GM12878 (cell line): Measurements from ENCODE around the gene ANXA4. TPM values are rescaled to one million over a fixed set of nuclear protein-coding genes. Genes with fewer than 3 reads are reported as not detected.

ENCODE experiments used
- ASH2L ChIP-seq: fragments of 300-600, 200-600 bp; sonication (generic); IDR thresholded peaks from 2 replicates; pipeline ENCODE4 v1.6.1; 2017; ENCODE audit warnings: low read depth, mild to moderate bottlenecking, borderline replicate concordance
- CBX3 ChIP-seq: fragments of 200-600 bp; sonication (generic); IDR thresholded peaks from 2 replicates; pipeline ENCODE4 v1.6.1; 2016; ENCODE audit warnings: low read depth, borderline replicate concordance
- EED ChIP-seq: sonication (generic); IDR thresholded peaks from 2 replicates; pipeline ENCODE4 v1.6.1; 2016; ENCODE audit warnings: antibody characterized with exemption, low read depth
- ETV6 ChIP-seq, 2 experiments: fragments of 450-650 bp in 1 of 2; IDR thresholded peaks in 1 of 2; conservative IDR thresholded peaks in 1 of 2; 2 replicates each; pipeline ENCODE4 v1.6.1; 2014; ENCODE audit warnings: antibody characterized with exemption in 1 of 2, borderline replicate concordance in 1 of 2, low read depth in 1 of 2, mild to moderate bottlenecking in 1 of 2, moderate library complexity in 1 of 2
- GATAD2B ChIP-seq: fragments of 450-650 bp; conservative IDR thresholded peaks from 2 replicates; pipeline ENCODE4 v1.6.1; 2017; ENCODE audit warnings: low read depth, mild to moderate bottlenecking, moderate library complexity
- HDGF ChIP-seq: fragments of 450-650 bp; IDR thresholded peaks from 2 replicates; pipeline ENCODE4 v1.6.1; 2016; ENCODE audit warnings: antibody characterized with exemption
- KDM1A ChIP-seq: fragments of 200-600 bp; sonication (generic); IDR thresholded peaks from 2 replicates; pipeline ENCODE4 v1.6.1; 2016; ENCODE audit warnings: borderline replicate concordance
- LARP7 ChIP-seq: fragments of 450-650 bp; IDR thresholded peaks from 2 replicates; pipeline ENCODE4 v1.6.1; 2017; ENCODE audit warnings: mild to moderate bottlenecking
- NFIC ChIP-seq: IDR thresholded peaks from 2 replicates; pipeline ENCODE4 v1.6.1; 2012; ENCODE audit warnings: low read depth, mild to moderate bottlenecking, inconsistent platforms, low read length, moderate library complexity
- NFXL1 ChIP-seq: fragments of 450-650 bp; IDR thresholded peaks from 2 replicates; pipeline ENCODE4 v1.6.1; 2017; ENCODE audit warnings: antibody characterized with exemption, mild to moderate bottlenecking, borderline replicate concordance
- NFYB ChIP-seq: IDR thresholded peaks from 2 replicates; pipeline ENCODE4 v1.6.1; 2011; ENCODE audit warnings: low read depth, mild to moderate bottlenecking, low read length, improper control_type of control experiment, moderate library complexity; ENCODE audit not compliant: insufficient read depth
- POLR2A ChIP-seq: IDR thresholded peaks from 2 replicates; pipeline ENCODE4 v1.6.1; 2011; ENCODE audit warnings: low read depth, mild to moderate bottlenecking, low read length
- STAT1 ChIP-seq: fragments of 450-650 bp; conservative IDR thresholded peaks from 2 replicates; pipeline ENCODE4 v1.6.1; 2014; ENCODE audit warnings: antibody characterized with exemption, mild to moderate bottlenecking
- TBL1XR1 ChIP-seq: IDR thresholded peaks from 2 replicates; pipeline ENCODE4 v1.6.1; 2012; ENCODE audit warnings: low read depth, low read length, improper control_type of control experiment
- TCF3 ChIP-seq: IDR thresholded peaks from 2 replicates; pipeline ENCODE4 v1.6.1; 2012; ENCODE audit warnings: low read depth, mild to moderate bottlenecking, low read length, borderline replicate concordance; ENCODE audit not compliant: insufficient read depth
- TCF7 ChIP-seq: IDR thresholded peaks from 2 replicates; pipeline ENCODE4 v1.6.1; 2014; ENCODE audit warnings: antibody characterized with exemption, borderline replicate concordance
- YY1 ChIP-seq: IDR thresholded peaks from 2 replicates; pipeline ENCODE4 v1.6.1; 2011; ENCODE audit warnings: low read depth, mild to moderate bottlenecking, low read length
- polyA plus RNA-seq, 11 experiments: library from polyadenylated mRNA; depleted of rRNA in 4 of 11; unstranded in 6 of 11; stranded (reverse) in 5 of 11; fragments of >200 nt; fragmentation: Nextera tagmentation in 4 of 11; fragmentation: Illumina TruSeq in 1 of 11; extraction: Ambion mirVana in 4 of 11; extraction: Trizol in 1 of 11; gene quantifications; 1 replicate in 1 of 11; 2 replicates in 10 of 11; pipeline versions ENCODE4 v1.2.1 to v1.2.3, GENCODE V29; 2011 to 2016; ENCODE audit warnings: inconsistent platforms in 2 of 11, missing spikeins in 2 of 11, low read depth in 1 of 11
- total RNA-seq, 4 experiments: library from RNA; depleted of rRNA in 3 of 4; stranded (reverse); fragments of >200 nt in 3 of 4; fragmentation: Illumina TruSeq in 1 of 4; extraction: Trizol in 1 of 4; gene quantifications; 2 replicates each; pipeline versions ENCODE4 v1.2.1 to v1.2.3, GENCODE V29; 2013 to 2021
- TF ChIP-seq, protein P1 (sequence below): IDR thresholded peaks from 2 replicates; pipeline ENCODE4 v1.6.1; 2011; ENCODE audit warnings: low read depth, mild to moderate bottlenecking, low read length, moderate library complexity, borderline replicate concordance; ENCODE audit errors: extremely low read depth
- TF ChIP-seq, protein P2 (sequence below): IDR thresholded peaks from 2 replicates; pipeline ENCODE4 v1.6.1; 2011; ENCODE audit warnings: borderline replicate concordance, low read depth, mild to moderate bottlenecking, moderate library complexity, low read length; ENCODE audit not compliant: insufficient read depth, poor library complexity, severe bottlenecking
- TF ChIP-seq, protein P3 (sequence below): IDR thresholded peaks from 2 replicates; pipeline ENCODE4 v1.6.1; 2012; ENCODE audit warnings: low read depth, low read length, improper control_type of control experiment
- TF ChIP-seq, protein P4 (sequence below): fragments of 150-350 bp; IDR thresholded peaks from 2 replicates; pipeline ENCODE4 v1.6.1; 2014; ENCODE audit warnings: mild to moderate bottlenecking, low read depth, low read length
- TF ChIP-seq, protein P5 (sequence below): fragments of 450-650 bp; IDR thresholded peaks from 2 replicates; pipeline ENCODE4 v1.6.1; 2017; ENCODE audit warnings: mild to moderate bottlenecking, moderate library complexity

Gene ANXA4
- total and polyA plus RNA-seq, 10 of the 15 experiments (the other 5 are each of a cell fraction or from before 2014, with no cell fraction given), result 16.3 to 97.2 (median 71.0) TPM

DNA sequence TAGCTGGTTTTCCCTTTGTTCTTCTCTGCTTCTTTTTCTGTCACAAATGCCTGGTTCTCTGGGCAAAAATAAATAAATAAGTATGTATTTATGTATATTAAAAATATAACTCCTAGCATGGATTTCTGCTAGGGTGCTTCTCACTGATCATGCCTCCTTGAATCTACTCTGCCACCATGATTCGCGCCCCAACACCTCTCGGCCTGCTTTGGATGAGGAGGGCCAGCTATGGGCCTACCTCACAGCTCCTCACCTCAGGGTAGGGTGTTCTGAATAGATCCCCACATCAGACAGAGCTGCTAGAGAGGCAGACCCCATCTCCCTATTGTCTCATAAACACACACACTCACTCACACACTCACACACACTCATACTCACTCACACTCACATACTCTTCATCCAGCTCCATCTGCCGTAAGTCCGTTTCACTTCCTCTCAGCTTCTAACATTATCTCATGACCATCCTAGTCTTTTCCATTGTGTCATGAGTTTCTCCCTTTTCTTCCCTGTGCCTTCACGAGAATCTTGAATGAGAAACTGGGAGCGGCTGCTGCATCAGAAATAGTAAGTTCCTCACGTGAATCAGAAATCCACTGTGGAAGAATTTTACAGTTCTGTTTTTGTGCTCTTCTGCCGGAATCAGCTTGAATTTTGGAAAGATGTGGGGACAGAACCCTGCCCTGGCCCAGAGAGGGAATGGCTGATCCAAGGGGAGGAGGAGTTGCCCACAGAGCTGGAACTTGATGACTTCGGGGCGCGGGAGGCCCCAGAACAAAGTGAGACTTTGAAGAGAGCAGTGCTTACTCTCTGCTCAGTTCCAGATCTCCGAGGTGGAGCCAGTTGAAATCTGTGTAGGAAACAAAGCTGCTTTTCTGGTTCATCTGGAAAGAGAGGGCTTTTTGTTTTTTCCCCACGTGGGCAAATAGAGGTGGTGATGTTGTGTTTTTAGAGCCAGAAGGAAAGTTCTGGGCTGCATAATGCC, 20.9 kb downstream of the ANXA4 start (continued):
- TF ChIP-seq NFIC, result no peak; the same call in 1 of the 2 replicates
- TF ChIP-seq KDM1A, result no peak
- no peak for TF ChIP-seq STAT1
- TF ChIP-seq, protein P1, sequence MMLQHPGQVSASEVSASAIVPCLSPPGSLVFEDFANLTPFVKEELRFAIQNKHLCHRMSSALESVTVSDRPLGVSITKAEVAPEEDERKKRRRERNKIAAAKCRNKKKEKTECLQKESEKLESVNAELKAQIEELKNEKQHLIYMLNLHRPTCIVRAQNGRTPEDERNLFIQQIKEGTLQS, result no peak
- no peak for TF ChIP-seq POLR2A
- no peak for TF ChIP-seq NFXL1
- no peak for TF ChIP-seq CBX3
- TF ChIP-seq TCF7, result no peak
- TF ChIP-seq, protein P2, sequence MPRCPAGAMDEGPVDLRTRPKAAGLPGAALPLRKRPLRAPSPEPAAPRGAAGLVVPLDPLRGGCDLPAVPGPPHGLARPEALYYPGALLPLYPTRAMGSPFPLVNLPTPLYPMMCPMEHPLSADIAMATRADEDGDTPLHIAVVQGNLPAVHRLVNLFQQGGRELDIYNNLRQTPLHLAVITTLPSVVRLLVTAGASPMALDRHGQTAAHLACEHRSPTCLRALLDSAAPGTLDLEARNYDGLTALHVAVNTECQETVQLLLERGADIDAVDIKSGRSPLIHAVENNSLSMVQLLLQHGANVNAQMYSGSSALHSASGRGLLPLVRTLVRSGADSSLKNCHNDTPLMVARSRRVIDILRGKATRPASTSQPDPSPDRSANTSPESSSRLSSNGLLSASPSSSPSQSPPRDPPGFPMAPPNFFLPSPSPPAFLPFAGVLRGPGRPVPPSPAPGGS, result peak; percentile 88
- TF ChIP-seq, protein P3, sequence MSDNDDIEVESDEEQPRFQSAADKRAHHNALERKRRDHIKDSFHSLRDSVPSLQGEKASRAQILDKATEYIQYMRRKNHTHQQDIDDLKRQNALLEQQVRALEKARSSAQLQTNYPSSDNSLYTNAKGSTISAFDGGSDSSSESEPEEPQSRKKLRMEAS, result no peak
- TF ChIP-seq, protein P4, sequence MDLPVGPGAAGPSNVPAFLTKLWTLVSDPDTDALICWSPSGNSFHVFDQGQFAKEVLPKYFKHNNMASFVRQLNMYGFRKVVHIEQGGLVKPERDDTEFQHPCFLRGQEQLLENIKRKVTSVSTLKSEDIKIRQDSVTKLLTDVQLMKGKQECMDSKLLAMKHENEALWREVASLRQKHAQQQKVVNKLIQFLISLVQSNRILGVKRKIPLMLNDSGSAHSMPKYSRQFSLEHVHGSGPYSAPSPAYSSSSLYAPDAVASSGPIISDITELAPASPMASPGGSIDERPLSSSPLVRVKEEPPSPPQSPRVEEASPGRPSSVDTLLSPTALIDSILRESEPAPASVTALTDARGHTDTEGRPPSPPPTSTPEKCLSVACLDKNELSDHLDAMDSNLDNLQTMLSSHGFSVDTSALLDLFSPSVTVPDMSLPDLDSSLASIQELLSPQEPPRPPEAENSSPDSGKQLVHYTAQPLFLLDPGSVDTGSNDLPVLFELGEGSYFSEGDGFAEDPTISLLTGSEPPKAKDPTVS, result no peak
- TF ChIP-seq GATAD2B, result 0 out of 2 replicates have a peak, but pooled peaks have one; percentile 50
- peak; percentile 87 for TF ChIP-seq HDGF
- no peak for TF ChIP-seq TBL1XR1
- TF ChIP-seq ASH2L, result no peak
- no peak for TF ChIP-seq LARP7
- TF ChIP-seq, protein P5, sequence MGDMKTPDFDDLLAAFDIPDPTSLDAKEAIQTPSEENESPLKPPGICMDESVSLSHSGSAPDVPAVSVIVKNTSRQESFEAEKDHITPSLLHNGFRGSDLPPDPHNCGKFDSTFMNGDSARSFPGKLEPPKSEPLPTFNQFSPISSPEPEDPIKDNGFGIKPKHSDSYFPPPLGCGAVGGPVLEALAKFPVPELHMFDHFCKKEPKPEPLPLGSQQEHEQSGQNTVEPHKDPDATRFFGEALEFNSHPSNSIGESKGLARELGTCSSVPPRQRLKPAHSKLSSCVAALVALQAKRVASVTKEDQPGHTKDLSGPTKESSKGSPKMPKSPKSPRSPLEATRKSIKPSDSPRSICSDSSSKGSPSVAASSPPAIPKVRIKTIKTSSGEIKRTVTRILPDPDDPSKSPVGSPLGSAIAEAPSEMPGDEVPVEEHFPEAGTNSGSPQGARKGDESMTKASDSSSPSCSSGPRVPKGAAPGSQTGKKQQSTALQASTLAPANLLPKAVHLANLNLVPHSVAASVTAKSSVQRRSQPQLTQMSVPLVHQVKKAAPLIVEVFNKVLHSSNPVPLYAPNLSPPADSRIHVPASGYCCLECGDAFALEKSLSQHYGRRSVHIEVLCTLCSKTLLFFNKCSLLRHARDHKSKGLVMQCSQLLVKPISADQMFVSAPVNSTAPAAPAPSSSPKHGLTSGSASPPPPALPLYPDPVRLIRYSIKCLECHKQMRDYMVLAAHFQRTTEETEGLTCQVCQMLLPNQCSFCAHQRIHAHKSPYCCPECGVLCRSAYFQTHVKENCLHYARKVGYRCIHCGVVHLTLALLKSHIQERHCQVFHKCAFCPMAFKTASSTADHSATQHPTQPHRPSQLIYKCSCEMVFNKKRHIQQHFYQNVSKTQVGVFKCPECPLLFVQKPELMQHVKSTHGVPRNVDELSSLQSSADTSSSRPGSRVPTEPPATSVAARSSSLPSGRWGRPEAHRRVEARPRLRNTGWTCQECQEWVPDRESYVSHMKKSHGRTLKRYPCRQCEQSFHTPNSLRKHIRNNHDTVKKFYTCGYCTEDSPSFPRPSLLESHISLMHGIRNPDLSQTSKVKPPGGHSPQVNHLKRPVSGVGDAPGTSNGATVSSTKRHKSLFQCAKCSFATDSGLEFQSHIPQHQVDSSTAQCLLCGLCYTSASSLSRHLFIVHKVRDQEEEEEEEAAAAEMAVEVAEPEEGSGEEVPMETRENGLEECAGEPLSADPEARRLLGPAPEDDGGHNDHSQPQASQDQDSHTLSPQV, result no peak
- peak; percentile 92 for TF ChIP-seq EED
- no peak for TF ChIP-seq YY1
- no peak for TF ChIP-seq TCF3
- TF ChIP-seq NFYB, result no peak
- no peak for TF ChIP-seq ETV6 (conservative IDR thresholded peaks at IDR 0.05 in 1 of 2, IDR thresholded peaks at IDR 0.05 in 1 of 2; ENCODE audit: borderline replicate concordance in 1 of 2, low read depth in 1 of 2)
